GM19351 (cell line): ENCODE data around the gene VIPR2.
"Not testable (repeated sequence)": the region's sequence is repeated elsewhere in the genome, so short reads cannot be mapped to it uniquely, and the experiment has no call there.

ENCODE experiments used
- ATAC-seq: cut with Tn5 transposase; IDR thresholded peaks from one replicate; pipeline ENCODE4 v1.9.1; 2021; ENCODE audit warnings: mild to moderate bottlenecking, moderate library complexity; ENCODE audit not compliant: unreplicated experiment

Gene VIPR2

DNA sequence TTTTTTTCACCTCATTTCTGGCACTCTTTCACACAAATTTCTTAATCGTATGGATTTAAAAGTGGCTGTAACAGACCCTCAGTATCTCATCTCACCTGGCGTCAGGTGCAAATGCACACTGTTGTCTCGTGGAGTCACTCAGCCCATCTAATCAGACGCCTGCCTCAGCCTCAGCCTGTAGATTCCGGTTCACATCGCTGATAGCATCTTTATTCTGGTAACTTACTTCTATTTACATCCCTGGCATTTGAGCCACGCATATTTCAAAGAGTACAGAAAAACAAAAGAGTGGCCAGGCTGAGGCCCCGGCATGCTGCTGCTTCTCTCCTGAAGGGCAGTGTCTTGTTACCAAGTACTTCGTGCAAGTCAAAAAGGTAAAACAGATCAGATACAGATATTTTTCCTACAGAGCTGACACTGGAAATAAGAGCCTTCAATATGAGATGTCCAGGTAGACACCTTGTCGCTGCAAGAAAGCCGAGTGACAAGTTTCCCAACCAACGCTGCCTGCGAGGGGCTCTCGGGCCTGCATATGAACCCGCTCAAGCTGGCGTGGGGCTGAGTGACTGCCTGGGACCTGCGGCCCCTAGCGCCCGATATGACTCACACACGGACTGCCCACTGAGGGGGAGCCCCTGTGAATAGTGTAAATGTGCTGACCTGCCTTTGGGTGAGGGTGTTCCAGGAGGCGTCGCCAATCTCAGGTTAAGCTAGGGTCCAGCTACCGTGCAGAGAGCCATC is 4.3 kb downstream of the VIPR2 start:
- no peak for ATAC-seq

DNA sequence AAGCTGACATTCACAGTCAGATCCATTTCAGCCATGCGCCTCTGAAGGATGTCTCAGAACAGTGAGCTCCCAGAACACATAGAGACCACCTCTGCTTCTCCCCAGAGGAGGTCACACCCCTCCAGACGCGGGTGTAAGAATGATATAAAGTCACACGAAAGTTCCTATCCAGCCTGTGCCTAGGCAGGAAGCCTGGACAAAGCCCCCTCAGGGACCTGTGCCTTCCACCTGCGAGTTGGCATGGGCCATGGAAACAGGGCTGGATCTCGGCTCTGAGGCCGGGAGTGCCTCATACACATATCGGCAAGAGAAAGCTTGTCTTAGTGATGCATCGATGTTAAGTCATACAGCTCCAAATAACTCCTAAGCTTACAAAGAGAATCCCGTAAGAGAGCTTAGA is 5.0 kb downstream of the VIPR2 start:
- ATAC-seq: no peak

DNA sequence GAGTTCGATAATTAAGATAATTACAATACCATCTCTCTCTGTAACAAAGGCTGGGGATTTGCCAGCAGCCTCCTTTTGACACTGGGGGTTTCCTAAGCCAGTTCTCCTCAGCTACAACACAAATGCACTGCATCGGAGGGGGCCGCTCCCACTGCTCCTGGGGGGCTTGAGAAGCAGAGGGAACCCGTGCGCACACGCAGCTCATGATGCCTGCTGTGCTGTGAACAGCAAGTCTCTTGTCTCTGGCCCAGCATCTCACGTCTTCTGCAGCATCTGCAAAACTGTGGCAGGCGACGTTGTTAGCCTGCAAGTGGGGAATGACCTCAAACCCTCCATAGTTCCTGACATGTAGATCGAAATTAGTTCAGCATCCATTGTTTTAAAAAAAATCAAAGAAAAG is 5.5 kb downstream of the VIPR2 start:
- ATAC-seq: no peak

DNA sequence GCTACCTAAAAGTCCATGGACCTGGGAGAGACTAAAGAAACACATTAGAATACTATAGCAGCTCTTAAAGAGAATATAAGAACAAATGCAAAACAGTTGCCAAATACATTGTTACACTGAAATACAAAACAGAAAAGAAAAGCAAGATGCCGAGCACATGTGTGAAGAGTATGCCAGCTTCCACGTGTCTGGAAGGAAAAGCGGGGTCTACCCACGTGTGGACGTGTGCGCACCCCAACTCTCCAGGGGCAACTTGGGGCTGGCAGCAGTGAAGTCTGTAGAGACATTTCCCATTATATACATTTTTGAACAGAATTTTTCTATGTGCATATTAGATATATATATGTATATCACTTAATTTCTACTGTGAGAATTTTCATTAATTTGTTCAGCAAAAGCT is 6.2 kb downstream of the VIPR2 start:
- no peak for ATAC-seq

DNA sequence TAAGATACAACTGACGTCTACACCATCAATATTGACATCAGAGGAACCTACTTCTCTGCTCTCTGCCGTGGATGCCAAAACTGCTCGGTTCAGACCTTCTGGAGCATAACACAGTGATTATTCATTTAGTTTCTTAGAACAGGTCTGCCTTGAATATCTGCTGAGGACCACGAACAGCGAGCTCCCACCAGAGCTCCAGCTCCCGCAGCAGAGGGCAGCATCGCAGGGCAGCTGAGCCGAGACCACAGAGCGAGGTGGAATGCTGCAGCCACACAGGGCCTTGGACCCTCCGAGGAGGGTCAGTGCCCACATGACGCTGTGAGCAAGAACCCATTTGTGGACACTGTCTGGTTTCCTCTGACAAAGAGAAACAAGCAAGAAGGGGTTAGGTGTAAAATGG is 6.8 kb downstream of the VIPR2 start:
- ATAC-seq: no peak

DNA sequence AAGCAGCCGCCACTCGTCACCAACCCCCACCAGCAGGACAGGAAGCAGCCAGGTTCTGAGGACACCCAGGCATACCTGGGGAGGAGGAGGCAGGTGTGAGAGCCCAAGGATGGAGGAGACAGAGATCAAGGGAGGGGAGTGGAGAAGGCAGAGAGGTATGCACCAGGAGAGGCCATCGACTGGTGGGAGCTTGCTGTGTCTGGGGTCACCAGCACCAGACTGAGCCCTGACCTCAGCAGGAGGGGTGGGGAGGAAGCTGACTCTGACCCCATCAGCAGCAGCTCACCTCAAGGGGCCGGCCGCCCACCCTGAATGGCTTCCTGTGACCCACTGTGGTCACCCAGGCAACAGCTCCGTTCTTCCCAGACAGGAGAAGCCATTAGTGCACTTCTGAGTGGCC is 7.8 kb downstream of the VIPR2 start:
- no peak for ATAC-seq

DNA sequence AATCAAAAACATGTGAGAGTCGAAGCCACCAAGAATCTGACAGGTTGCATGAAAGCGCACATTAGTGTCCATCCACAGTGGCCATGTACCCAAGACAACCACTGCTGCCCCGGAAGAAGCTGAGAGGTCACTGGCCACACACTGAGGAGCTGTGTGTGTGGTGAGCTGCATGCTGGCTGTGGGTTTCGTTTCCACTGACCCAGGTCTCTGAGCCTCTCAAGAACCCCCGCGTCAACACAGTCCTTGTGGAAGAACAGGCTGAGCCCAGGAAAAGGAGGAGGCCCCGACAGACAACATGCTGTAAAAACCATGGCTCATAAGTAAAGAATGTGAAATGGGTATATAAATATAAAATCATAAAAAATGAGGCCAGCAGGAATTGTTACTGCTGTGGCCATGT is 8.2 kb downstream of the VIPR2 start:
- no peak for ATAC-seq

DNA sequence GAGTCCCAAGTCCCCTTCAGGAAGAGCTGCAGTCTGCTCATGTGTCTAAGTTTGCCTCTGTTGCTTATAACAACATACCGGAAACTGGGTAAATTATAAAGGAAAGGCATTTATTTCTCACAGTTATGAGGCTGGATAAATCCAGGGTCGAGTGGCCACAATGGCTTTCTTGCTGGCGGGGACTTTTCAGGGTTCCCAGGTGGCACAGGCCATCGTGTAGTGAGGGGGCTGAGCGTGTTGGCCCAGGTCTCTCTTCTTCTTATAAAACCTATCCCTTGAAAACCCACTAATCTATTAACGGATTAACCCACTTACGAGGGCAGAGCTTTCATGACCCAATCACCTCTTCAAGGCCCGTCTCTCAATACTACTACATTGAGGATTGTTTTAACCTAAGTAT is 8.7 kb downstream of the VIPR2 start:
- ATAC-seq: no peak

DNA sequence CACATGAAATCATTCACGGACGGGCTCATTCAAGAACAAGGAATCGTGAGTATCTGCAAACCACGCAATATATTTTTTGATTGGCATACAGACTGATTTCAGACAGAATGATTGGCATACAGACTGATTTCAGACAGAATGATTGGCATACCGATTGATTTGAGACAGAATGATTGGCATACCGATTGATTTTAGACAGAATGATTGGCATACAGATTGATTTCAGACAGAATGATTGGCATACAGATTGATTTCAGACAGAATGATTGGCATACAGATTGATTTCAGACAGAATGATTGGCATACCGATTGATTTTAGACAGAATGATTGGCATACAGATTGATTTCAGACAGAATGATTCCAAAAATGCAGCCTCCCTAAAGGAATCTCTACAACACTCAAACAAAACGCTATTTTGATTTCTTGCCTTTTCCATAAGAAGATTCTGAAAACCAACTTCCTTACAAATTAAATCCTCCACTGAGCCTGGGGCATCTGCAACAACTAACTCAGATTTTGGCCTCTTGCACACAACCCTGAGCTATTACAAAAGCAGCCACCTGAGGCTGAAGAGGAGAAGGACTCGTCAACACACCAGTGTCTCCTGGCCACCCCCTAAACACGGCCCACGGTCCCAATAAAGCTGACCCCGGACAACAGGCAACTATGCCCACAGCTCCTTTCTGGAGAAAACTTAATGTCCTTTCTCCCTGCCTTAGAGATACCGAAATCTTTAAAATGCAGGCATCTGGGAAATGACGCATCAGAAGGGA is 11.8 kb downstream of the VIPR2 start:
- not testable (repeated sequence) for ATAC-seq

DNA sequence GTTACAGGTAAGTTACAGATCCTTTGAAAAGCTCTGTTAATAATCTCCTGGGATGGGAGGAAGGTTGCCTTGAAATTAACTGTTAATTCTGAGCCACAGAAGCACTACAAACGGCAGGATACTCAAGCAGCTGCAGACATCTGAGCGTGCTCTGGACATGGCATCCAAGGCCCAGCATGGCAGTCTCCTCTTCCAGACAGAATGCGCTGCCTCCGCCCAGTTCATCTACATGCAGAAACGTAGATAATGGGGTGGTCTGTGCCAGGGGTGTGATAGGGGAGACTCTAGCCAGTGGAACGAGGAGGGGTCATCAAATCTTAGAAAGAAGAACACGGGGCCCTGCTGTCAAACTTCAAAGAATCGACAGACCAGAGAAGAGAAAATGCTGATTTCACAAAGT is 13.8 kb downstream of the VIPR2 start:
- ATAC-seq: no peak

DNA sequence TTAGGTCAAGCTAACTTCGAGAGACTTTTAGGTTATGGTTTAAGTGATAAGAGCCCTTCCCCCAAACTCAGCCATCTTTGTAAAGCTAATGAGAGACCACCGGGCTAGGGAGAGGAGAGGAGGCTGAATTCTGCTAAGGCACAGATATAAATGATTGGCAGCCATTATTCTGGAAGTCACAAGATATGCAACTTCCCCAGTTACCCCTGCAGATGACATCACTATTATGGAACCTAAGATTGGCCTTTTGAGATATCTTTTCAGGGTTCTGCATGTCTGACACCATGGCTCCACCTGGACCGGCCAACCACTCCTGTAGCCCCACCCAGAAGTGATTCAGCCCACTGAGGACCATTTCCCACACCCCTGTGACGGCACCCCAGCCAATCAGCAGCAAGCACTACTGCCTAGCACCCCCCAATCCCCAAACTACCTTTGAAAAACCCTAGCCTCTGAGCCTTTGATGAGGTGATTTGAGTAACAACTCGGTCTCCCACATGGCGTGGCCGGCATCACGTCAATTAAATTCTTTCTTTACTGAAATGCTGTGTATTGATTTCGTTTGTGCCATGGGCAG is 14.4 kb downstream of the VIPR2 start:
- ATAC-seq: no peak

DNA sequence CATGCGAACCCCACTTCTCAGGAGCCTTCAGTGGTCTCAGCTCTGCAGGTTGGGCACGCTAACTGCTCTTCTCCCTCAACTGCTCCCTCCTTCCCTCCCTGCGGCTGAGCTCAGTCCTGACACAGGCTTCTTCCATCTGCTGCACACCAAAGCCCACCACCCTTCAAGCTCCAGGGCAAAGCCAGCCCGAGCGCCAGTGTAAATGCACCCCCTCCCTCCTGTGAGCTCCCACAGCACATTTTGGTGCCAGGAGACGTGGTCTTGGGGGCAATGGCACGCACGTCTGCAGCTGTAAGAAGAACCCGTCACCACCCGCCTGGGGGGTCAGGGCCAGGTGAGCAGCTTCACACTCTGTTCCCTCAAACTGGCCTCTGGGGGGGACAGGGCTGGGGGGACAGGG is 15.9 kb downstream of the VIPR2 start:
- ATAC-seq: no peak

DNA sequence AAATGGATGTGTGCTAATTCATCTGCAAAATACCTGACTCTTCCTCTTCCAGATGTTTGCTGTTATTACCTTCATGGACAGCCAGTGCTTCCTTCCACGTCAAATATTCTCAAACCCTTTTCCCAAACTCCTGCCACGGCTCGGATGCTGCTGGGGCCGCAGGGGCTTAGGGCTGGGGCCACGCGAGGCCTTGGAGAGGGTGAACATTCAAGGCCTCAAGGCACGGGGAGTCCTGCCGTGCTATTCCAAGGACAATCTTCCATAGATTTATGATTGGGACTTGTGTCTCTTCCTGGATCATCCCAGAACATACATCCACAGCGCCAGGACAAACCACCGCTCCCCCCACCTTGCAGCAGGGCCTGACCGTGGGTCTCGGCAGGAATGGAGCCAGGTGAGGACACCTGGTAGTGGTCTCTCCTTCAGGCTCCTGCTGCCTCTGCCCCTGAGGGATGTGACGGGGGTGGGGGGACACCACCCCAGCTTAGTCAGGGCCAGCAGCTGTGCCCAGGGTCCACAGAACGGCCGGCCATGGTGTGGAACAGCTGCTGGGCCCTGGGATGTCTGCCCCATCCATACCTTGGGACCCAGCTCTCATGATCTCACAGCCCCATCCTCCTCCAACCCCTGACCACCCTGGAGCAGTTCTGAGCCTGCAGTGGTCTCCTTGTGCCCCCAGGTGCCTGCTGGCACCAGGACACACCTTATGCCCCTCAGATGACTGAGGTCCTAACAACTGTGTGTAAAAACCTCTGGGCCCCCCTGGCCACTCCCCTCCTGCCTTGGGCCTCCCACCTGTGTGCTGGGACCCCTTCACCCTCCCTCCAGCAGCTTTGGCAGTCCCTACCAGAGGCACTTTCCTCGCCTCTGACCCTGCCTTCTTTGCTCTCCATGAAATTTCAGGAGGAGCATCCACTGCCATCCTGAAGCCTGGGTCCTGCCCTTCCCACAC is 16.7 kb downstream of the VIPR2 start:
- no peak for ATAC-seq

DNA sequence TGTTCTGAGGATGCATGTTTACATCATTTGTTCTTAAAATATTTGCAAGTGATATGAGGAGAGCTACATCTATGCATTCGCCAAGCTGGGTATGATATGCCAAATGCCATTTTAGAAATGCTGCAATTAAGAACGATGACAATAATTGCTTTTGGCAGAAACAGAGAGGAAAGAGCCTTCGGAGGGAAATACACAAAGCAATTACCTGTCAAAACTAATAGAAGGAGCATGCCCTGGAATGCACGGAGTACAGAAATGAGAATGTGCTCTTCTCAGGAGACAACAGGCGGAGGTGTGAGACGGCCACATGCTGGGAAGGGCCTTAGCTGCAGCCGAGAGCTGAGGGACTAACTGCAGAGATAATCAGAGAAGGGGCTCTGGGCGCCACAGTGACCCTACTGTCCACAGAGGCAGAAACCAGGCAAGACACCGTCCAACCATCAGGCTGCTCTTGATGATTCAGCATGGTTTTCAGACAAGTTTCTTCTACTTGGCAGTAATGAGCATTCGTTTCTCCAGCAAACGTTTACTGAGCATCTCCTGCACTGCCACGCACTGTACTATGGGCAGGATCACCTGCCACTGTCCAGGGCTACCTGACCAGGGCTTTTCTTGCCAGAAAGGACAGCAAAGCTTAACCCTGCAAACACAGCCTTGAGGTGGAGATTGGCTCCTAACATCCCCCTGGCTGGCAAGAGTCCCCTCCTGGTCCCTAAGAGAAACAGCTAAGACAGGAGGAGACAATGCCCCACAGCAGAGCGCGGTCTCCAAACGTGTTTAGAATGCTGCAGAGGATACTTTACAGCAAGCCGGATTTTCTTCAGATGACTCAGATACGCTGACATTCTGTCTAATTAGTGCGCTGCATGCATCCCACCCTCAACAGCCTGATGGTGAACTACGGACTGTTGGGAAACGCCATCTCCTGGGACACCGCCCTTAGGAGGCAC is 18.1 kb downstream of the VIPR2 start:
- ATAC-seq: no peak

DNA sequence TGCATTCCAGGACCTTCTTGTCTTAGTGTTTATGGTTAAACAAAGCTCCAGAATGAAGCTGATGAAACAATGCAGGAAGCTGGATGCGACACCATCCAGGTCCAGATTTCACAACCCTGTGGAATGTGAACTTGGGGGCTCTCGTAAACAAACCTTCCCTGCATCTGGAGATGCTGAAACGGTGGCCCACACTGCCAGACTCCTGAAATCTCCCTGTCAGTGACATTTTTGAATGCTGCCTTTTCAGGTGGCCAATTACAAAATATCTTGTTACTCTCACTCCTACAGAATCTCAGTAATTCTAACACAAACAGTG is 18.8 kb downstream of the VIPR2 start:
- ATAC-seq: no peak

DNA sequence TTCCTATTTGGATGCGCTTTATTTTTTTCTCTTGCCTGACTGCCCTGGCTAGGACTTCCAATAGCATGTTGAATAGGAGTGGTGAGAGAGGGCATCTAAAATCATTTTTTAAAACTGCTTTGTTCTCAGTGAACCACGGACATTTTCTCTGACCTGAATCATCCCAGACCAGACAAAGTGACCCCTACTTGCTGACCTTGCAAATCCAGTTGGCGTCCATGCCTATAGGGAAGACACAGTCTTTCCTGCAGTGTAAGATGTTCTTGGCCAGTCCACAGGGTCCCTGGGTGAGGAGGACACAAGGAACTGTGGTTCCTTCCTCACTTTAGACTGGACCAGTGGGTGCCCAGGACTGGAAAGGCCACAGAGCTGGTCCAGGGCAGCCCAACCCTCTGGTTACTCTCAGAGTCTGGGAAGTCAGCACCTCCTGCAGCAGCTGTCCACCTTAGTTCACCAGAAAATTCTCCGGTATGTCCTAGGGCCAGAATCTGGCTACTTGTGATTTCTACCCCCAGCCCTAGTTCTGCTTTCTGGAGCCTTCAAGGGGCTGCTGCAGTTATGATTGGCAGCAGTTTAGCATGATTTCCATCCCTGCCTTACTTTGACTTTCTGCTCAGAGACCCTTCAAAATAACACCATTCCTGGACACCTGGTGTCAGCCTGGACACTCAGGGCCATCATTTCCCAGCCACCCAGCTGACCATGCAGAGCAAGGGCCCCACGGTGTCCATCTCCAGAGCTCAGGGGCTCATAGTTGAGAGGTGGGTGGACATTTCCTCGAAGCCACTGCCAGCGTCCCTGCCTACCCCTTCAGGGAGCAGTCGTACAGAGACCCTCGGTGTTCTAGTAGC is 19.3 kb downstream of the VIPR2 start:
- no peak for ATAC-seq

DNA sequence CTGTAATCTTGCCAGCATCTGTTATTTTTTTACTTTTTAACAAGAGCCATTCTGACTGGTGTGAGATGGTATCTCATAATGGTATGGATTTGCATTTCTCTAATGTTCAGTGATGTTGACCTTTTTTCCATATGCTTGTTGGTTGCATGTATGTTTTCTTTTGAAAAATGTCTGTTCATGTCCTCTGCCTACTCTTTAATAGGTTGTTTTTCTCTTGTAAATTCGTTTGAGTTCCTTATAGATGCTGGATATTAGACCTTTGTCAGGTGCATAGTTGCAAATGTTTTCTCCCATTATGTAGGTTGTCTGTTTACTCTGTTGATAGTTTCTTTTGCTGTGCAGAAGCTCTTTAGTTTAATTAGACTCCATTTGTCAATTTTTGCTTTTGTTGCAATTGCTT is 20.9 kb downstream of the VIPR2 start:
- ATAC-seq: not testable (repeated sequence)

DNA sequence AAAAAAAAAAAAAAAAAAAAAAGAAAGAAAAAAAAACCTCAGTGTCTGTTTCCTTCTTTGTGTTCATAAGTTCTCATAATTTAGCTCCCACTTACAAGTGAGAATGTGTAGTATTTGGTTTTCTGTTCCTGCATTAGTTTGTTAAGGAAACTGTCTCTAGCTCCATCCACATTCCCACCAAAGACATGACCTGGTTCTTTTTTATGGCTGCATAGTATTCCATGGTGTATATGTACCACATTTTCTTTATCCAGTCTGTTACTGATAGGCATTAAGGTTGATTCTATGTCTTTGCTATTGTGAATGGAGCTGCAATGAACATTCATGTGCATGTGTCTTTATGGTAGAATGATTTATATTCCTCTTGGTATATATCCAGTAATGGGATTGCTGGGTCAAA is 21.4 kb downstream of the VIPR2 start:
- ATAC-seq: not testable (repeated sequence)

DNA sequence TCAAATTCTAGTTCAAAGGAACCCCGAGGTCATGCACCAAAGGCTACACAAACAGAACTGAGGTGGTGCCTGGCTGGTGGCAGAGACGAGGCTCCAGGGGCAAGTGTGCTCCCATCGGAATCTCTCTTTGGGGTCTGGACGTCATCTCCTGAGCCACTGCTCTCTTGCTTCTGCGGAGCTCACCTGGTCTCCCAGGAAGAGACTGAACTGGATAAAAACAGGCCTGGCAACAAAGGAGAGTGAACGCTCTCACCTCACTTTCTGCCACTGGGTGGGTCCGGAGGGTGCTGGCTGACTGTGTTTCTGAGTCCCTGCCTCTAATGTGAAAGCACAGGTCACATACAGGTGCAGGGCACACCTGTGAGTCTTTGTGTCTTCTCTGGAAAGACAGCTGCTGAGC is 22.4 kb downstream of the VIPR2 start:
- ATAC-seq: no peak
